ENCODE measurements around the gene ARPP19. TPM values are rescaled to one million over a fixed set of nuclear protein-coding genes. Genes with fewer than 3 reads are reported as not detected.

Gene ARPP19
- total and polyA plus RNA-seq, 4 donors: 33.3 to 163 (median 92.4) TPM

- ATAC-seq (ENCODE audit: low FRiP score) (no peak), DNase-seq (no peak)
- Histone ChIP-seq H3K27me3 (ENCODE audit: control insufficient read depth in 1 of 2, insufficient read depth in 2 of 2, low read length in 1 of 2) (no peaks in the 10 kb centered on the region), H3K36me3 (ENCODE audit: control insufficient read depth in 1 of 2, insufficient read depth in 2 of 2, low read length in 1 of 2) (no peaks in the 10 kb centered on the region), H3K4me3 (ENCODE audit: low read length in 2 of 2) (no peak overlapping the region), H3K9me3 (ENCODE audit: control insufficient read depth, low read length) (no peaks in the 10 kb centered on the region), H3K4me1 (ENCODE audit: control insufficient read depth in 1 of 2, insufficient read depth in 2 of 2, low read length in 2 of 2) (no peaks in the 10 kb centered on the region), H3K27ac (ENCODE audit: low read depth in 1 of 2, low read length in 2 of 2) (no peak overlapping the region)
- WGBS, 2 donors: 92% methylated on average over 8 of the region's 8 CpGs
- intact Hi-C loops (cut with DNase I): no loop called here
Measured at GRCh38 chr15:52537459-52537858, 31.4 kb downstream of the ARPP19 start.

GRCh38 chr15:52532427-52532826 lies 36.4 kb downstream of the ARPP19 start:
- no peaks in the 10 kb centered on the region for H3K36me3 ChIP-seq (ENCODE audit: control insufficient read depth in 1 of 2, insufficient read depth in 2 of 2, low read length in 1 of 2)
- no peak overlapping the region for H3K27ac ChIP-seq (ENCODE audit: low read depth in 1 of 2, low read length in 2 of 2)
- ATAC-seq (ENCODE audit: low FRiP score) (no peak), DNase-seq (no peak)
- intact Hi-C loops (cut with DNase I): no loop called here
- no peak overlapping the region for H3K4me3 ChIP-seq (ENCODE audit: low read length in 2 of 2)
- 88 to 91% methylated on average over 2 of the region's 2 CpGs for WGBS, 2 donors
- H3K27me3 ChIP-seq (ENCODE audit: control insufficient read depth in 1 of 2, insufficient read depth in 2 of 2, low read length in 1 of 2): no peaks in the 10 kb centered on the region
- no peaks in the 10 kb centered on the region for H3K9me3 ChIP-seq (ENCODE audit: control insufficient read depth, low read length)
- H3K4me1 ChIP-seq (ENCODE audit: control insufficient read depth in 1 of 2, insufficient read depth in 2 of 2, low read length in 2 of 2): no peaks in the 10 kb centered on the region

GRCh38 chr15:52529940-52530339 lies 38.9 kb downstream of the ARPP19 start:
- Histone ChIP-seq H3K36me3 (ENCODE audit: control insufficient read depth in 1 of 2, insufficient read depth in 2 of 2, low read length in 1 of 2) (no peaks in the 10 kb centered on the region), H3K27me3 (ENCODE audit: control insufficient read depth in 1 of 2, insufficient read depth in 2 of 2, low read length in 1 of 2) (no peaks in the 10 kb centered on the region), H3K9me3 (ENCODE audit: control insufficient read depth, low read length) (no peaks in the 10 kb centered on the region), H3K27ac (ENCODE audit: low read depth in 1 of 2, low read length in 2 of 2) (no peak overlapping the region), H3K4me1 (ENCODE audit: control insufficient read depth in 1 of 2, insufficient read depth in 2 of 2, low read length in 2 of 2) (no peaks in the 10 kb centered on the region), H3K4me3 (ENCODE audit: low read length in 2 of 2) (peak overlapping the region; percentile 82 to 92)
- DNase-seq (no peak), ATAC-seq (ENCODE audit: low FRiP score) (no peak)
- intact Hi-C loops (cut with DNase I): loop anchor here in 1 of 2 donors (5.0 kb wide), 1 partner anchor 37 kb away; the partner anchor contains the start of gene ARPP19
- 23 to 30% methylated on average over 11 of the region's 11 CpGs for whole genome bisulfite sequencing, 2 donors

DNA sequence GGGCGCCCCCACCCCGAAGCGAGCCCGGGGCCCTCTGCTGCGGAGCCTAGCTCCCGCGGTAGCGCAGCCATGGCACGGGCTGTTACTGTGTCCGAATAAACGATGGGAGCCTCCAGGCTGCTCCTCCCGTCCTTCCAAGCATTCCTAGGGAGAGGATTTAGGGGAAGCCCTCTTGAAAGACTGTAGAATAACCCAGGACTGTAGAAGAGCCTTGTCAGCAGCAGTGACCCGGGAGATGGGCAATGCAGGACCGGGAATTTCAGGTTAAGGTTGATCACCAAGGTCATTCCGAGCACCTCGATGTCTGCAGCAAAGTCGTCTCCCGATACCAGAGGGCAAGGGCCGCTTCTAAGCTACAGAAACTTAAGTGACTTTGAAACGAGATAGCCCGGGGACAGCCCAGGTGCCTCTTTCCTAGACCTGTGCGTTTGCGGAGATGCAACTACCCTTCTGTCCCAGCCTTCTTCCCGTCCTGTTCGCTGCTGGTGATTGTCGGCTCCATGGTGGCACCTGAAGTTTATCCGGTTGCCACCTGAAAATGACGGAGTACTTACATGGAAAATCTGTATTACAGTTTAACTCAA lies 39.4 kb downstream of the ARPP19 start:
- Histone ChIP-seq H3K9me3 (ENCODE audit: control insufficient read depth, low read length) (no peaks in the 10 kb centered on the region), H3K36me3 (ENCODE audit: control insufficient read depth in 1 of 2, insufficient read depth in 2 of 2, low read length in 1 of 2) (no peaks in the 10 kb centered on the region), H3K4me1 (ENCODE audit: control insufficient read depth in 1 of 2, insufficient read depth in 2 of 2, low read length in 2 of 2) (no peaks in the 10 kb centered on the region), H3K27ac (ENCODE audit: low read depth in 1 of 2, low read length in 2 of 2) (peak overlapping the region in 1 of 2 donors; percentile 62), H3K4me3 (ENCODE audit: low read length in 2 of 2) (peak overlapping the region; percentile 82 to 92), H3K27me3 (ENCODE audit: control insufficient read depth in 1 of 2, insufficient read depth in 2 of 2, low read length in 1 of 2) (no peaks in the 10 kb centered on the region)
- DNase-seq: no peak
- ATAC-seq (ENCODE audit: low FRiP score): no peak
- WGBS, 2 donors: 2% methylated on average over 28 of the region's 28 CpGs
- intact Hi-C loops (cut with DNase I): loop anchor here in 1 of 2 donors (5.0 kb wide), 1 partner anchor 38 kb away; the partner anchor contains the start of gene ARPP19

DNA sequence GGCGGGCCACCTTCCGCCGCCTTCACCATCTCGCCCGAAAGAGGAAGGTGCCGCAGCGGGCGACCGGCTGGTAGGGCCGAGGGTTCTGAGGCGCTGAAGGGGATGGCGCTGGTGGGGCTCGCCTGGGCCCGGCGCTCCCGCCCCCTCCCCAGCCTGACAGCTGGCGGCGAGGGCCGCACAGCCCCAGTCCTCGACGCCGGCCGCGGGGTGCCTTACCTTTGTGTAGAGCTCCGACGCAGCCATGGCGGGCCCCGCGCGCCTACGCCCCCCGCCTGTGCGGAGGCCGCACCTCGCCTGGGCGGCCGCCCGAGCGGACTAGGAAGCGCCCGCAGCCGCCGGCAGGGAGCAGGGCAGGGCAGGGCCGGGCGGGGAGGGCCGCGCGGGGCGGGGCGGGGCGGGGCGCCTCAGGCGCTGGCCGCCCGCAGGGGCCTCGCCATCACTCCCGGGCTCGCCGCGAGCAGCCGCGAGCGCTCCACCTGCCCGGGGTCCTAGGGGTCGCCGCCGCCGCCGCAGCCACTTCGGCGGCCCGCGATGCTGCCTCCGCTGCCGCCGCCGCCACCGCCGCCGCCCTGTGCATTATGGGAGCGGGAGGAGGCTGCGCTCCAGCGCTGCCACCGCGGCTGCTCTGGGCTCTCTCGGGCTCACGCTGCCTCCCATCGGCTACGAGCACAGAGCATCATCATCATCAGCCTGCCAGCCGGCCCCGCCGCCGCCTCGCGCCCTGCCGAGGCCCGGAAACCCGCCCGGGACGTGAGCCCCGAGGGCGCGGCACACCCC lies 40.1 kb downstream of the ARPP19 start, which contains the start of gene MYO5A:
MYO5A (minus strand) TSS at position 317 of the 777 bp plus-strand sequence; CDS start at position 243, 74 bp downstream.
- intact Hi-C loops (cut with DNase I): loop anchor here in 1 of 2 donors (5.0 kb wide), 1 partner anchor 39 kb away; the partner anchor contains the start of gene ARPP19
- H3K36me3 ChIP-seq (ENCODE audit: control insufficient read depth in 1 of 2, insufficient read depth in 2 of 2, low read length in 1 of 2): no peaks in the 10 kb centered on the region
- ATAC-seq (ENCODE audit: low FRiP score) (peak; percentile 88), DNase-seq (peak; percentile 87 to 89)
- no peaks in the 10 kb centered on the region for H3K27me3 ChIP-seq (ENCODE audit: control insufficient read depth in 1 of 2, insufficient read depth in 2 of 2, low read length in 1 of 2)
- peak within 1 kb of the TSS; percentile 82 to 92 for H3K4me3 ChIP-seq (ENCODE audit: low read length in 2 of 2)
- no peaks in the 10 kb centered on the region for H3K4me1 ChIP-seq (ENCODE audit: control insufficient read depth in 1 of 2, insufficient read depth in 2 of 2, low read length in 2 of 2)
- peak within 1 kb of the TSS in 1 of 2 donors; percentile 62 for H3K27ac ChIP-seq (ENCODE audit: low read depth in 1 of 2, low read length in 2 of 2)
- H3K9me3 ChIP-seq (ENCODE audit: control insufficient read depth, low read length): no peaks in the 10 kb centered on the region
- WGBS, 2 donors: 0 to 1% methylated on average over 53 to 103 of the region's 103 CpGs

DNA sequence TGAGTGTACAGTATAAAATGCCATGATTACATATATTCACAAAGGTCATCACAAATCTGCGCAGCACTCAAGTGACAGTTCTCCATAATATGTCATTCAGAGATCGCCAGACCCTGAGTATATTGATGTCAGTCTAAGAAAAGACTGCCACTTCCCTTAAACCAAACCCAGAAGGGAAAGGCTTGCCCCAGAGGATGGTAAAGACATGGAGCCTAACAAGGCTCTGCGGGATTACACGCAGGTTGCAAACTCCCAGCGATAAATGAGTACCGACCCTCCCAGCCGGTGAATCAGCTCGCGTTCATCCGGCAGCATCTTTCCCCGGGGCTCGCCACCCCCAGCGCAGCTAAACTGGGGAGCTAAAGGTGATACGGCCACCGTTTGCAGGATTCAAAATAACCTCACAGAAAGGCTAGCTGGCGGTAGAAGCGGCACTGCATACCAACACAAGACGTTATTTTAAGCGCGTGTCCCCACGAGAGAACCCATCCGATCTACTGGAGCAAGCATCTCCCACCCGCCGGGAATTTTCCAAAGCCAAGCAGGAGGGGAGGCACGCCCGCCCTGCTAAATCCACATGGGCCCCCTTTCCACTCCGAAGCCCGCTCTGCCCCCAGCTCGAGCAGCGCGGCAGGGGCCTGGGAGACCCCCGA lies 40.8 kb downstream of the ARPP19 start:
- 7 to 8% methylated on average over 29 to 32 of the region's 32 CpGs for WGBS, 2 donors
- no peaks in the 10 kb centered on the region for H3K36me3 ChIP-seq (ENCODE audit: control insufficient read depth in 1 of 2, insufficient read depth in 2 of 2, low read length in 1 of 2)
- no peaks in the 10 kb centered on the region for H3K4me1 ChIP-seq (ENCODE audit: control insufficient read depth in 1 of 2, insufficient read depth in 2 of 2, low read length in 2 of 2)
- intact Hi-C loops (cut with DNase I): loop anchor here in 1 of 2 donors (5.0 kb wide), 1 partner anchor 39 kb away; the partner anchor contains the start of gene ARPP19
- DNase-seq: peak in 1 of 2 donors; percentile 49
- H3K27ac ChIP-seq (ENCODE audit: low read depth in 1 of 2, low read length in 2 of 2): peak overlapping the region in 1 of 2 donors; percentile 39
- no peaks in the 10 kb centered on the region for H3K9me3 ChIP-seq (ENCODE audit: control insufficient read depth, low read length)
- no peaks in the 10 kb centered on the region for H3K27me3 ChIP-seq (ENCODE audit: control insufficient read depth in 1 of 2, insufficient read depth in 2 of 2, low read length in 1 of 2)
- ATAC-seq (ENCODE audit: low FRiP score): peak; percentile 35
- peak overlapping the region; percentile 82 to 92 for H3K4me3 ChIP-seq (ENCODE audit: low read length in 2 of 2)

DNA sequence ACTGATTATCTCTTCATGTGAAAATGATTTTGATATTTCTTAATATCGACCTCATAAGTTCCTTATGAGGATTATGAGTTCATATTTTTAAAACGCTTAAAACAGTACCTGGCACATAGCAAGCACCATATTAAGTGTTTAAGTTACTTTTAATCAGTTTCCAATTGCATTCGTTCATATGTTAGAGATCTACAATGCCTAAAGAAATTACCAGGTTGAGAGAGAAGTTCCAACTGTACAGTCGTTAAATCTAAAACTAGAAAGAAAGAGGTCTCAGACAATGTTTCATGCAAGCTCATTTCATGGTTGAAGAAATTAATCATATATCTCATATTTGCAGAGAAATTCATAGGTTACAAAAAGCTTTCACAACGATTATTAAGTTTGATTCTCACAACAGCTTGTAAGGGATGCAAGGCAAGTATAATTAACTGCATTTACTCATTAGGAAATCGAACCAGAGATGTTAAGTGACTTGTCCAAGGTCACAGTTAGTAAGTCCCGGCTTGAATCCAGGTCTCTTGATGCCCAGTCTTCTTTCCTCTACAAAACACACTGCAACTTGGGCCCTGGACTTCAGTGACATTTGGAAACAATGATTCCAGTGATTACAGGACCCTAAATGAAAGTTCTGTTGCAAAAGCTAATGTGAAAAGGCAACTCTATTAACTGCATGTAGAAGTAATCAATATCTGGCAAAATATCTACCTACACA lies 41.5 kb downstream of the ARPP19 start:
- H3K27ac ChIP-seq (ENCODE audit: low read depth in 1 of 2, low read length in 2 of 2): no peak overlapping the region
- no peaks in the 10 kb centered on the region for H3K36me3 ChIP-seq (ENCODE audit: control insufficient read depth in 1 of 2, insufficient read depth in 2 of 2, low read length in 1 of 2)
- H3K27me3 ChIP-seq (ENCODE audit: control insufficient read depth in 1 of 2, insufficient read depth in 2 of 2, low read length in 1 of 2): no peaks in the 10 kb centered on the region
- intact Hi-C loops (cut with DNase I): loop anchor here in 1 of 2 donors (5.0 kb wide), 1 partner anchor 40 kb away; the partner anchor contains the start of gene ARPP19
- no peak overlapping the region for H3K4me3 ChIP-seq (ENCODE audit: low read length in 2 of 2)
- DNase-seq: no peak
- WGBS, 2 donors: 92 to 93% methylated on average over 7 of the region's 7 CpGs
- H3K4me1 ChIP-seq (ENCODE audit: control insufficient read depth in 1 of 2, insufficient read depth in 2 of 2, low read length in 2 of 2): no peaks in the 10 kb centered on the region
- no peaks in the 10 kb centered on the region for H3K9me3 ChIP-seq (ENCODE audit: control insufficient read depth, low read length)
- no peak for ATAC-seq (ENCODE audit: low FRiP score)

All from aorta (tissue), 5 donors.